Peyer's patch (tissue), 4 donors: ENCODE results near the gene ST6GALNAC1. TPM values are rescaled to one million over a fixed set of nuclear protein-coding genes. Genes with fewer than 3 reads are reported as not detected.

Source experiments
- DNase-seq, 3 donors: peaks; one replicate each; pipeline ENCODE4 v3.0.0-alpha.2; 2017 to 2019
- H3K27ac ChIP-seq, 4 donors: fragments of 200-600 bp; sonication (generic); one replicate each; pipeline ENCODE4 v1.5.1; 2016 to 2019
- H3K27me3 ChIP-seq, 2 donors: fragments of 200-600 bp; sonication (generic); one replicate each; pipeline ENCODE4 v1.5.1; 2019
- H3K36me3 ChIP-seq, 3 donors: fragments of 200-600 bp; sonication (generic); one replicate each; pipeline ENCODE4 v1.5.1; 2016 to 2019
- H3K4me1 ChIP-seq, 4 donors: fragments of 200-600 bp; sonication (generic); one replicate each; pipeline ENCODE4 v1.5.1; 2016 to 2019
- H3K4me3 ChIP-seq, 4 donors: fragments of 200-600 bp; sonication (generic); 1 replicate in 3 of 4; 2 replicates in 1 of 4; pipeline ENCODE4 v1.5.1; 2016 to 2019; ENCODE audit warnings: mild to moderate bottlenecking in 1 of 4
- H3K9me3 ChIP-seq, 4 donors: fragments of 200-600 bp; sonication (generic); one replicate each; pipeline ENCODE4 v1.5.1; 2016 to 2019; ENCODE audit warnings: mild to moderate bottlenecking in 1 of 4
- CTCF ChIP-seq, 6 experiments: fragments of 450-650 bp in 4 of 6; fragments of 200-600 bp in 2 of 6; sonication (generic) in 1 of 6; IDR thresholded peaks; one replicate each; pipeline ENCODE4 v1.5.1; 2017 to 2019; ENCODE audit warnings: antibody characterized with exemption in 6 of 6, mild to moderate bottlenecking in 3 of 6, moderate library complexity in 1 of 6
- POLR2A ChIP-seq, 2 donors: fragments of 450-650 bp; IDR thresholded peaks; one replicate each; pipeline ENCODE4 v1.5.1; 2017; ENCODE audit warnings: antibody characterized with exemption in 2 of 2, mild to moderate bottlenecking in 2 of 2, moderate library complexity in 2 of 2
- small RNA-seq, 2 donors: library from RNA; depleted of rRNA; stranded (forward); fragments of <200 nt; gene quantifications; one replicate each; pipeline ENCODE3, GENCODE V24; 2016
- total RNA-seq, 4 donors: library from RNA; depleted of rRNA; stranded (reverse); fragments of >200 nt; gene quantifications; one replicate each; pipeline ENCODE4 v1.1.0, GENCODE V29; 2016

Gene ST6GALNAC1
- total RNA-seq, 4 donors from 2014 or later: 91.6 to 135 (median 102) TPM

GRCh38 chr17:76578376-76578775 is 65.2 kb downstream of the ST6GALNAC1 start:
- Histone ChIP-seq H3K27me3 (no peaks in the 10 kb centered on the region), H3K27ac (no peak overlapping the region), H3K4me1 (no peaks in the 10 kb centered on the region), H3K36me3 (no peaks in the 10 kb centered on the region), H3K9me3 (no peaks in the 10 kb centered on the region), H3K4me3 (no peak overlapping the region)
- no peak for DNase-seq
- TF ChIP-seq CTCF (IDR thresholded peaks at IDR 0.05) (no peak), POLR2A (IDR thresholded peaks at IDR 0.05) (no peak)

GRCh38 chr17:76577876-76578275 is 65.7 kb downstream of the ST6GALNAC1 start:
- no peaks in the 10 kb centered on the region for H3K9me3 ChIP-seq
- no peak for DNase-seq
- H3K4me3 ChIP-seq: no peak overlapping the region
- no peak overlapping the region for H3K27ac ChIP-seq
- H3K27me3 ChIP-seq: no peaks in the 10 kb centered on the region
- no peak for TF ChIP-seq CTCF (IDR thresholded peaks at IDR 0.05)
- no peak for TF ChIP-seq POLR2A (IDR thresholded peaks at IDR 0.05)
- H3K36me3 ChIP-seq: no peaks in the 10 kb centered on the region
- no peaks in the 10 kb centered on the region for H3K4me1 ChIP-seq

GRCh38 chr17:76576189-76576588 is 67.4 kb downstream of the ST6GALNAC1 start:
- Histone ChIP-seq H3K27ac (no peak overlapping the region), H3K36me3 (no peaks in the 10 kb centered on the region), H3K4me1 (no peaks in the 10 kb centered on the region), H3K4me3 (no peak overlapping the region), H3K27me3 (no peaks in the 10 kb centered on the region), H3K9me3 (no peaks in the 10 kb centered on the region)
- no peak for TF ChIP-seq POLR2A (IDR thresholded peaks at IDR 0.05)
- no peak for TF ChIP-seq CTCF (IDR thresholded peaks at IDR 0.05)
- no peak for DNase-seq

GRCh38 chr17:76575570-76575969 is 68.0 kb downstream of the ST6GALNAC1 start:
- no peaks in the 10 kb centered on the region for H3K9me3 ChIP-seq
- no peak overlapping the region for H3K4me3 ChIP-seq
- no peaks in the 10 kb centered on the region for H3K36me3 ChIP-seq
- no peak for DNase-seq
- no peaks in the 10 kb centered on the region for H3K4me1 ChIP-seq
- H3K27ac ChIP-seq: no peak overlapping the region
- H3K27me3 ChIP-seq: no peaks in the 10 kb centered on the region
- TF ChIP-seq CTCF (IDR thresholded peaks at IDR 0.05): no peak

Small RNA genes within 50 kb of the gene (small RNA-seq; reads per million reads assigned to genes)
- gene AC015802.2 (0.06 to 0.23 reads per million in 2 donors), gene RNU6-227P (0 reads per million in 2 donors)

Other genes starting within 250 kb of the ST6GALNAC1 start
- 10 to 100 TPM; 20.5 to 75.1 (median 31.6) TPM for gene UBE2O, start 190.6 kb downstream of the ST6GALNAC1 start, total RNA-seq
- gene AANAT, start 176.2 kb downstream of the ST6GALNAC1 start, total RNA-seq: not detected
- 100 to 1,000 TPM in 1 of 4 donors, 10 to 100 TPM in 2, 1 to 10 TPM in 1; 8.8 to 225 (median 33.0) TPM for gene RHBDF2, start 142.3 kb downstream of the ST6GALNAC1 start, total RNA-seq
- 10 to 100 TPM in 3 of 4 donors, 1 to 10 TPM in 1; 5.8 to 81.7 (median 11.1) TPM for gene CYGB, start 106.0 kb downstream of the ST6GALNAC1 start, total RNA-seq
- 10 to 100 TPM in 1 of 4 donors, 1 to 10 TPM in 1, not detected in 2; 1.2 to 10.7 TPM for gene PRCD, start 103.7 kb downstream of the ST6GALNAC1 start, total RNA-seq
- gene ST6GALNAC2, start 57.9 kb downstream of the ST6GALNAC1 start, total RNA-seq: 1 to 10 TPM in 1 of 4 donors, under 1 TPM in 1, not detected in 2; 0.94 to 2.5 TPM
- 10 to 100 TPM in 3 of 4 donors, 1 to 10 TPM in 1; 9.1 to 27.3 (median 23.4) TPM for gene MXRA7, start 67.2 kb upstream of the ST6GALNAC1 start, total RNA-seq
- 10 to 100 TPM; 21.5 to 42.6 (median 38.8) TPM for gene JMJD6, start 82.8 kb upstream of the ST6GALNAC1 start, total RNA-seq
- 10 to 100 TPM; 20.7 to 31.4 (median 27.0) TPM for gene METTL23, start 83.1 kb upstream of the ST6GALNAC1 start, total RNA-seq
- gene SRSF2, start 93.6 kb upstream of the ST6GALNAC1 start, total RNA-seq: 100 to 1,000 TPM; 185 to 403 (median 242) TPM
- 10 to 100 TPM; 35.3 to 64.8 (median 47.0) TPM for gene MFSD11, start 94.4 kb upstream of the ST6GALNAC1 start, total RNA-seq
- 1 to 10 TPM in 1 of 4 donors, under 1 TPM in 2, not detected in 1; 0.27 to 6.6 (median 0.47) TPM for gene MGAT5B, start 224.6 kb upstream of the ST6GALNAC1 start, total RNA-seq